ENCODE results near the gene NELL1. TPM values are rescaled to one million over a fixed set of nuclear protein-coding genes. Genes with fewer than 3 reads are reported as not detected.

Gene NELL1
- total and polyA plus RNA-seq, 2 experiments from 2014 or later, result 8.9 to 20.1 TPM

- H3K79me2 ChIP-seq, result no peaks in the 10 kb centered on the region
- H3K27ac ChIP-seq, result no peak overlapping the region
- TF ChIP-seq EZH2phosphoT487 (IDR thresholded peaks at IDR 0.05; ENCODE audit: low read depth, severe bottlenecking, unreplicated experiment), result no peak
- TF ChIP-seq CTCF (IDR thresholded peaks at IDR 0.05; ENCODE audit: poor library complexity), result no peak
- TF ChIP-seq EZH2 (IDR thresholded peaks at IDR 0.05; ENCODE audit: borderline replicate concordance), result no peak
- no peak overlapping the region for H3K4me3 ChIP-seq
- no peaks in the 10 kb centered on the region for H3K9me3 ChIP-seq (ENCODE audit: low read depth)
- no peaks in the 10 kb centered on the region for H3K4me1 ChIP-seq (ENCODE audit: insufficient read depth)
- H4K20me1 ChIP-seq (ENCODE audit: insufficient read depth, poor library complexity, severe bottlenecking), result no peaks in the 10 kb centered on the region
- H3K9me2 ChIP-seq (replicated peaks; ENCODE audit: insufficient read depth), result no peaks in the 10 kb centered on the region
- H3K27me3 ChIP-seq, result no peaks in the 10 kb centered on the region
- no peak overlapping the region for H3K4me2 ChIP-seq
- H2AFZ ChIP-seq, result no peak overlapping the region
- no peaks in the 10 kb centered on the region for H3K36me3 ChIP-seq (replicated peaks; ENCODE audit: insufficient read depth, low read depth)
- WGBS (ENCODE audit: low lambda C conversion rate, missing lambda C conversion rate), result 43% methylated on average over 1 of the region's 1 CpG
- no peak for DNase-seq (ENCODE audit: low spot score)
Observed at GRCh38 chr11:20808328-20808727, 138.9 kb downstream of the NELL1 start.

GRCh38 chr11:20821046-20821445 lies 151.7 kb downstream of the NELL1 start:
- Histone ChIP-seq H2AFZ (no peak overlapping the region), H3K79me2 (no peaks in the 10 kb centered on the region), H3K27ac (no peak overlapping the region), H3K4me1 (ENCODE audit: insufficient read depth) (no peaks in the 10 kb centered on the region), H3K4me2 (no peak overlapping the region), H3K4me3 (no peak overlapping the region), H3K9me2 (replicated peaks; ENCODE audit: insufficient read depth) (no peaks in the 10 kb centered on the region), H3K9me3 (ENCODE audit: low read depth) (no peaks in the 10 kb centered on the region), H4K20me1 (ENCODE audit: insufficient read depth, poor library complexity, severe bottlenecking) (no peaks in the 10 kb centered on the region), H3K27me3 (no peaks in the 10 kb centered on the region), H3K36me3 (replicated peaks; ENCODE audit: insufficient read depth, low read depth) (no peaks in the 10 kb centered on the region)
- 84% methylated on average over 2 of the region's 2 CpGs for WGBS (ENCODE audit: low lambda C conversion rate, missing lambda C conversion rate)
- DNase-seq (ENCODE audit: low spot score), result no peak
- TF ChIP-seq CTCF (IDR thresholded peaks at IDR 0.05; ENCODE audit: poor library complexity) (no peak), EZH2phosphoT487 (IDR thresholded peaks at IDR 0.05; ENCODE audit: low read depth, severe bottlenecking, unreplicated experiment) (no peak), EZH2 (IDR thresholded peaks at IDR 0.05; ENCODE audit: borderline replicate concordance) (no peak)

- no peak overlapping the region for H2AFZ ChIP-seq
- no peaks in the 10 kb centered on the region for H3K4me1 ChIP-seq (ENCODE audit: insufficient read depth)
- no peak overlapping the region for H3K27ac ChIP-seq
- H3K9me3 ChIP-seq (ENCODE audit: low read depth), result no peaks in the 10 kb centered on the region
- H4K20me1 ChIP-seq (ENCODE audit: insufficient read depth, poor library complexity, severe bottlenecking), result no peaks in the 10 kb centered on the region
- H3K27me3 ChIP-seq, result no peaks in the 10 kb centered on the region
- no peak overlapping the region for H3K4me2 ChIP-seq
- no peaks in the 10 kb centered on the region for H3K9me2 ChIP-seq (replicated peaks; ENCODE audit: insufficient read depth)
- no peaks in the 10 kb centered on the region for H3K79me2 ChIP-seq
- H3K4me3 ChIP-seq, result no peak overlapping the region
- no peak for DNase-seq (ENCODE audit: low spot score)
- no peaks in the 10 kb centered on the region for H3K36me3 ChIP-seq (replicated peaks; ENCODE audit: insufficient read depth, low read depth)
- TF ChIP-seq EZH2 (IDR thresholded peaks at IDR 0.05; ENCODE audit: borderline replicate concordance) (no peak), CTCF (IDR thresholded peaks at IDR 0.05; ENCODE audit: poor library complexity) (no peak), EZH2phosphoT487 (IDR thresholded peaks at IDR 0.05; ENCODE audit: low read depth, severe bottlenecking, unreplicated experiment) (no peak)
Observed at GRCh38 chr11:20821470-20821869, 152.1 kb downstream of the NELL1 start.

- 21% methylated on average over 2 of the region's 2 CpGs for WGBS (ENCODE audit: low lambda C conversion rate, missing lambda C conversion rate)
- H3K4me1 ChIP-seq (ENCODE audit: insufficient read depth), result no peaks in the 10 kb centered on the region
Observed at GRCh38 chr11:20824773-20825172, 155.4 kb downstream of the NELL1 start.

More at GRCh38 chr11:20824773-20825172, 155.4 kb downstream of the NELL1 start:
- Histone ChIP-seq H4K20me1 (ENCODE audit: insufficient read depth, poor library complexity, severe bottlenecking) (no peaks in the 10 kb centered on the region), H3K36me3 (replicated peaks; ENCODE audit: insufficient read depth, low read depth) (no peaks in the 10 kb centered on the region), H2AFZ (no peak overlapping the region), H3K79me2 (no peaks in the 10 kb centered on the region), H3K9me2 (replicated peaks; ENCODE audit: insufficient read depth) (no peaks in the 10 kb centered on the region), H3K4me3 (no peak overlapping the region), H3K27ac (no peak overlapping the region), H3K27me3 (no peaks in the 10 kb centered on the region), H3K9me3 (ENCODE audit: low read depth) (no peaks in the 10 kb centered on the region), H3K4me2 (no peak overlapping the region)
- DNase-seq (ENCODE audit: low spot score), result no peak
- TF ChIP-seq EZH2 (IDR thresholded peaks at IDR 0.05; ENCODE audit: borderline replicate concordance) (no peak), EZH2phosphoT487 (IDR thresholded peaks at IDR 0.05; ENCODE audit: low read depth, severe bottlenecking, unreplicated experiment) (no peak), CTCF (IDR thresholded peaks at IDR 0.05; ENCODE audit: poor library complexity) (no peak)

Measured in hepatocyte (in vitro differentiated cells).